SK-N-SH (cell line): Measurements from ENCODE around the gene GJB3. TPM values are rescaled to one million over a fixed set of nuclear protein-coding genes. Genes with fewer than 3 reads are reported as not detected.

Experiments
- CTCF ChIA-PET: fragments of 300-600, 350-600 bp; formaldehyde crosslinking; extraction: SDS; loops from one replicate; lab custom pipeline; 2021; lab: Yijun Ruan, JAX
- POLR2A ChIA-PET: fragments of 350-600 bp; sonication (Branson Sonifier 250); formaldehyde crosslinking; extraction: SDS; loops from one replicate; lab custom pipeline; 2020; ENCODE audit warnings: antibody characterized with exemption, inconsistent platforms; lab: Yijun Ruan, JAX
- DNase-seq: peaks from one replicate; pipeline ENCODE4 v3.0.0; 2012
- H2AFZ ChIP-seq: fragments of 200-600 bp; sonication (generic); 2 replicates; pipeline ENCODE4 v1.8.1; 2016; ENCODE audit warnings: antibody characterized with exemption, mild to moderate bottlenecking, low read depth
- H3F3A ChIP-seq: fragments of 200-600 bp; sonication (generic); replicated peaks from 2 replicates; pipeline ENCODE3; 2016; ENCODE audit warnings: antibody characterized with exemption, mild to moderate bottlenecking; ENCODE audit not compliant: insufficient read depth
- H3K27ac ChIP-seq, 2 experiments: fragments of 200-500 bp in 1 of 2; fragments of 200-600 bp in 1 of 2; sonication (Bioruptor generic) in 1 of 2; sonication (generic), shearing (Covaris generic) in 1 of 2; 2 replicates each; pipeline versions ENCODE4 v1.5.1 to v1.6.1; 2014 to 2016; ENCODE audit warnings: low read depth in 2 of 2, inconsistent platforms in 1 of 2, low read length in 1 of 2, mild to moderate bottlenecking in 1 of 2, mixed read lengths in 1 of 2
- H3K27me3 ChIP-seq: fragments of 200-600 bp; sonication (generic), shearing (Covaris generic); 2 replicates; pipeline ENCODE4 v1.6.1; 2016; ENCODE audit warnings: mixed run types; ENCODE audit not compliant: insufficient read depth
- H3K36me3 ChIP-seq, 2 experiments: fragments of 200-500 bp in 1 of 2; fragments of 200-600 bp in 1 of 2; sonication (Bioruptor generic) in 1 of 2; sonication (generic) in 1 of 2; replicated peaks in 1 of 2; 2 replicates each; pipeline versions ENCODE3 to v1.5.1; 2014 to 2016; ENCODE audit warnings: low read length in 1 of 2, mild to moderate bottlenecking in 1 of 2; ENCODE audit not compliant: insufficient read depth in 2 of 2, control insufficient read depth in 1 of 2
- H3K4me1 ChIP-seq, 2 experiments: fragments of 200-500 bp in 1 of 2; fragments of 200-600 bp in 1 of 2; sonication (Bioruptor generic) in 1 of 2; sonication (generic), shearing (Covaris generic) in 1 of 2; 2 replicates each; pipeline versions ENCODE4 v1.5.1 to v1.6.1; 2014 to 2016; ENCODE audit warnings: low read depth in 1 of 2, low read length in 1 of 2, mixed run types in 1 of 2; ENCODE audit not compliant: insufficient read depth in 2 of 2, control insufficient read depth in 1 of 2
- H3K4me2 ChIP-seq: fragments of 200-600 bp; sonication (generic), shearing (Covaris generic); 2 replicates; pipeline ENCODE4 v1.6.1; 2017; ENCODE audit warnings: mixed run types
- H3K4me3 ChIP-seq, 2 experiments: fragments of 200-500 bp in 1 of 2; fragments of 200-600 bp in 1 of 2; sonication (Bioruptor generic) in 1 of 2; sonication (generic), shearing (Covaris generic) in 1 of 2; 2 replicates each; pipeline versions ENCODE4 v1.5.1 to v1.8.1; 2014 to 2016; ENCODE audit warnings: low read depth in 2 of 2, inconsistent platforms in 1 of 2, low read length in 1 of 2, mild to moderate bottlenecking in 1 of 2, mixed read lengths in 1 of 2, moderate library complexity in 1 of 2
- H3K79me2 ChIP-seq: fragments of 200-600 bp; sonication (generic); 2 replicates; pipeline ENCODE4 v1.8.1; 2017; ENCODE audit warnings: mild to moderate bottlenecking; ENCODE audit not compliant: insufficient read depth
- H3K9ac ChIP-seq: fragments of 200-600 bp; sonication (generic); 2 replicates; pipeline ENCODE4 v1.6.1; 2017; ENCODE audit warnings: mixed run types
- H3K9me2 ChIP-seq: fragments of 200-600 bp; sonication (generic); 2 replicates; pipeline ENCODE4 v1.6.1; 2017; ENCODE audit warnings: mixed run types
- H3K9me3 ChIP-seq: fragments of 200-600 bp; sonication (generic); 2 replicates; pipeline ENCODE4 v1.6.1; 2017; ENCODE audit warnings: mixed run types, mild to moderate bottlenecking, moderate library complexity
- H4K20me1 ChIP-seq: fragments of 200-600 bp; sonication (generic); 2 replicates; pipeline ENCODE4 v1.6.1; 2017; ENCODE audit warnings: mild to moderate bottlenecking, mixed run types; ENCODE audit not compliant: insufficient read depth
- CHD2 ChIP-seq: fragments of 150-350 bp; IDR thresholded peaks from 2 replicates; pipeline ENCODE4 v1.6.1; 2018; ENCODE audit warnings: low read length; ENCODE audit not compliant: partially characterized antibody
- EP300 ChIP-seq, 2 experiments: IDR thresholded peaks; 2 replicates each; pipeline versions ENCODE4 v1.4.0 to v1.6.1; 2012; ENCODE audit warnings: borderline replicate concordance in 1 of 2, low read depth in 1 of 2, low read length in 1 of 2
- FOSL2 ChIP-seq: IDR thresholded peaks from 2 replicates; pipeline ENCODE4 v1.4.0; 2012; ENCODE audit warnings: low read depth, mild to moderate bottlenecking, moderate library complexity, borderline replicate concordance
- FOXJ3 ChIP-seq: sonication (generic); formaldehyde crosslinking; IDR thresholded peaks from 2 replicates; pipeline ENCODE4 v1.5.1; 2020; ENCODE audit warnings: mild to moderate bottlenecking, missing genetic modification reagents
- FOXM1 ChIP-seq: IDR thresholded peaks from 2 replicates; pipeline ENCODE4 v1.4.0; 2012; ENCODE audit warnings: low read depth, mild to moderate bottlenecking
- GATA2 ChIP-seq: sonication (generic); formaldehyde crosslinking; IDR thresholded peaks from 2 replicates; pipeline ENCODE4 v1.5.0; 2020; ENCODE audit warnings: mild to moderate bottlenecking, missing genetic modification reagents
- IRF3 ChIP-seq: fragments of 150-350 bp; IDR thresholded peaks from 2 replicates; pipeline ENCODE4 v1.6.1; 2016; ENCODE audit warnings: mild to moderate bottlenecking, low read depth, low read length
- JUND ChIP-seq: IDR thresholded peaks from 2 replicates; pipeline ENCODE4 v1.4.0; 2012
- MEF2A ChIP-seq: IDR thresholded peaks from 2 replicates; pipeline ENCODE4 v1.4.0; 2012; ENCODE audit warnings: low read depth, borderline replicate concordance
- NFIC ChIP-seq: IDR thresholded peaks from 2 replicates; pipeline ENCODE4 v1.4.0; 2012; ENCODE audit warnings: borderline replicate concordance
- RAD21 ChIP-seq: IDR thresholded peaks from 2 replicates; pipeline ENCODE4 v1.6.1; 2012; ENCODE audit warnings: mild to moderate bottlenecking, low read length
- RXRA ChIP-seq: IDR thresholded peaks from 2 replicates; pipeline ENCODE4 v1.4.0; 2012; ENCODE audit warnings: low read depth, mild to moderate bottlenecking, borderline replicate concordance
- SIN3A ChIP-seq: IDR thresholded peaks from 2 replicates; pipeline ENCODE4 v1.6.1; 2012; ENCODE audit warnings: low read depth, mild to moderate bottlenecking, low read length, moderate library complexity, borderline replicate concordance
- SMC3 ChIP-seq: IDR thresholded peaks from 2 replicates; pipeline ENCODE4 v1.6.1; 2012; ENCODE audit warnings: low read depth, low read length, improper control_type of control experiment
- TCF12 ChIP-seq: IDR thresholded peaks from 2 replicates; pipeline ENCODE4 v1.4.0; 2012
- TEAD4 ChIP-seq: IDR thresholded peaks from 2 replicates; pipeline ENCODE4 v1.4.0; 2012; ENCODE audit warnings: mild to moderate bottlenecking, borderline replicate concordance; ENCODE audit not compliant: insufficient read depth
- ZBTB33 ChIP-seq: IDR thresholded peaks from 2 replicates; pipeline ENCODE4 v1.4.0; 2012; ENCODE audit warnings: low read depth, borderline replicate concordance
- WGBS: methylation state at CpG from one replicate; pipeline ENCODE4 v1.1.6; 2017; ENCODE audit warnings: low lambda C conversion rate; 5-methylcytosine and 5-hydroxymethylcytosine counted together
- polyA plus RNA-seq, 3 experiments: library from polyadenylated mRNA; depleted of rRNA; stranded (reverse); fragments of >200 nt; gene quantifications; 2 replicates each; pipeline ENCODE4 v1.2.3, GENCODE V29; 2012

GJB3 gene
- polyA plus RNA-seq, 1 of the 3 experiments (the other 2 are of a cell fraction): not detected

- ChIA-PET CTCF (no interaction called here), POLR2A (no interaction called here)
- TF ChIP-seq MEF2A (no peak), ZBTB33 (no peak), EP300 (IDR thresholded peaks at IDR 0.05; ENCODE audit: borderline replicate concordance in 1 of 2, low read depth in 1 of 2, low read length in 1 of 2) (no peak), TEAD4 (no peak), FOXJ3 (CRISPR knock-in tag) (no peak), RAD21 (no peak), SIN3A (no peak), FOXM1 (no peak), FOSL2 (no peak), GATA2 (CRISPR knock-in tag) (no peak), NFIC (no peak), TCF12 (no peak), SMC3 (no peak), JUND (no peak), CHD2 (no peak), IRF3 (no peak), RXRA (no peak)
- Histone ChIP-seq H3K4me3 (no peak overlapping the region), H3K27ac (no peak overlapping the region), H3K4me2 (no peak overlapping the region), H3K27me3 (no peaks in the 10 kb centered on the region; the same call in 1 of the 2 replicates), H3K9me3 (no peaks in the 10 kb centered on the region), H3F3A (no peaks in the 10 kb centered on the region), H3K36me3 (no peaks in the 10 kb centered on the region), H3K9ac (no peak overlapping the region), H3K9me2 (no peaks in the 10 kb centered on the region), H4K20me1 (no peaks in the 10 kb centered on the region), H3K4me1 (peaks cover 0 to 6% of the 10 kb centered on the region in 2 experiments; a peak in 1 of 4 replicates), H3K79me2 (no peaks in the 10 kb centered on the region), H2AFZ (no peak overlapping the region)
- 25% methylated on average over 3 of the region's 3 CpGs for WGBS
- DNase-seq: no peak
These were observed 12.2 kb upstream of the GJB3 start for GRCh38 chr1:34768856-34769255.
